Peyer's patch (tissue), 4 donors: Measurements from ENCODE around the gene MXRA8. TPM values are rescaled to one million over a fixed set of nuclear protein-coding genes. Genes with fewer than 3 reads are reported as not detected.

Experiments used
- DNase-seq, 3 donors: peaks; one replicate each; pipeline ENCODE4 v3.0.0-alpha.2; 2017 to 2019
- H3K27ac ChIP-seq, 4 donors: fragments of 200-600 bp; sonication (generic); one replicate each; pipeline ENCODE4 v1.5.1; 2016 to 2019
- H3K27me3 ChIP-seq, 2 donors: fragments of 200-600 bp; sonication (generic); one replicate each; pipeline ENCODE4 v1.5.1; 2019
- H3K36me3 ChIP-seq, 3 donors: fragments of 200-600 bp; sonication (generic); one replicate each; pipeline ENCODE4 v1.5.1; 2016 to 2019
- H3K4me1 ChIP-seq, 4 donors: fragments of 200-600 bp; sonication (generic); one replicate each; pipeline ENCODE4 v1.5.1; 2016 to 2019
- H3K4me3 ChIP-seq, 4 donors: fragments of 200-600 bp; sonication (generic); 1 replicate in 3 of 4; 2 replicates in 1 of 4; pipeline ENCODE4 v1.5.1; 2016 to 2019; ENCODE audit warnings: mild to moderate bottlenecking in 1 of 4
- H3K9me3 ChIP-seq, 4 donors: fragments of 200-600 bp; sonication (generic); one replicate each; pipeline ENCODE4 v1.5.1; 2016 to 2019; ENCODE audit warnings: mild to moderate bottlenecking in 1 of 4
- POLR2A ChIP-seq, 2 donors: fragments of 450-650 bp; IDR thresholded peaks; one replicate each; pipeline ENCODE4 v1.5.1; 2017; ENCODE audit warnings: antibody characterized with exemption in 2 of 2, mild to moderate bottlenecking in 2 of 2, moderate library complexity in 2 of 2
- total RNA-seq, 4 donors: library from RNA; depleted of rRNA; stranded (reverse); fragments of >200 nt; gene quantifications; one replicate each; pipeline ENCODE4 v1.1.0, GENCODE V29; 2016
- TF ChIP-seq, protein P1 (sequence below), 6 experiments: fragments of 450-650 bp in 4 of 6; fragments of 200-600 bp in 2 of 6; sonication (generic) in 1 of 6; IDR thresholded peaks; one replicate each; pipeline ENCODE4 v1.5.1; 2017 to 2019; ENCODE audit warnings: antibody characterized with exemption in 6 of 6, mild to moderate bottlenecking in 3 of 6, moderate library complexity in 1 of 6

The MXRA8 gene
- total RNA-seq, 4 donors from 2014 or later, result 11.7 to 56.1 (median 35.6) TPM

GRCh38 chr1:1305300-1306069, 52.9 kb downstream of the MXRA8 start:
- Histone ChIP-seq H3K27me3 (no peaks in the 10 kb centered on the region), H3K4me1 (peaks cover 12 to 54% (median 38%) of the 10 kb centered on the region in 4 donors), H3K9me3 (no peaks in the 10 kb centered on the region), H3K27ac (peak overlapping the region; percentile 69 to 94 (median 78)), H3K4me3 (peak overlapping the region; percentile 32 to 96 (median 78)), H3K36me3 (peaks cover 0 to 4% (median 0%) of the 10 kb centered on the region in 3 donors)
- TF ChIP-seq POLR2A (IDR thresholded peaks at IDR 0.05), result peak in 1 of 2 donors; percentile 1
- TF ChIP-seq, protein P1, sequence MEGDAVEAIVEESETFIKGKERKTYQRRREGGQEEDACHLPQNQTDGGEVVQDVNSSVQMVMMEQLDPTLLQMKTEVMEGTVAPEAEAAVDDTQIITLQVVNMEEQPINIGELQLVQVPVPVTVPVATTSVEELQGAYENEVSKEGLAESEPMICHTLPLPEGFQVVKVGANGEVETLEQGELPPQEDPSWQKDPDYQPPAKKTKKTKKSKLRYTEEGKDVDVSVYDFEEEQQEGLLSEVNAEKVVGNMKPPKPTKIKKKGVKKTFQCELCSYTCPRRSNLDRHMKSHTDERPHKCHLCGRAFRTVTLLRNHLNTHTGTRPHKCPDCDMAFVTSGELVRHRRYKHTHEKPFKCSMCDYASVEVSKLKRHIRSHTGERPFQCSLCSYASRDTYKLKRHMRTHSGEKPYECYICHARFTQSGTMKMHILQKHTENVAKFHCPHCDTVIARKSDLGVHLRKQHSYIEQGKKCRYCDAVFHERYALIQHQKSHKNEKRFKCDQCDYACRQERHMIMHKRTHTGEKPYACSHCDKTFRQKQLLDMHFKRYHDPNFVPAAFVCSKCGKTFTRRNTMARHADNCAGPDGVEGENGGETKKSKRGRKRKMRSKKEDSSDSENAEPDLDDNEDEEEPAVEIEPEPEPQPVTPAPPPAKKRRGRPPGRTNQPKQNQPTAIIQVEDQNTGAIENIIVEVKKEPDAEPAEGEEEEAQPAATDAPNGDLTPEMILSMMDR (IDR thresholded peaks at IDR 0.05), result peak in 4 of 6 experiments; percentile 2 to 25 (median 18)
- peak; percentile 78 to 90 (median 82) for DNase-seq

DNA sequence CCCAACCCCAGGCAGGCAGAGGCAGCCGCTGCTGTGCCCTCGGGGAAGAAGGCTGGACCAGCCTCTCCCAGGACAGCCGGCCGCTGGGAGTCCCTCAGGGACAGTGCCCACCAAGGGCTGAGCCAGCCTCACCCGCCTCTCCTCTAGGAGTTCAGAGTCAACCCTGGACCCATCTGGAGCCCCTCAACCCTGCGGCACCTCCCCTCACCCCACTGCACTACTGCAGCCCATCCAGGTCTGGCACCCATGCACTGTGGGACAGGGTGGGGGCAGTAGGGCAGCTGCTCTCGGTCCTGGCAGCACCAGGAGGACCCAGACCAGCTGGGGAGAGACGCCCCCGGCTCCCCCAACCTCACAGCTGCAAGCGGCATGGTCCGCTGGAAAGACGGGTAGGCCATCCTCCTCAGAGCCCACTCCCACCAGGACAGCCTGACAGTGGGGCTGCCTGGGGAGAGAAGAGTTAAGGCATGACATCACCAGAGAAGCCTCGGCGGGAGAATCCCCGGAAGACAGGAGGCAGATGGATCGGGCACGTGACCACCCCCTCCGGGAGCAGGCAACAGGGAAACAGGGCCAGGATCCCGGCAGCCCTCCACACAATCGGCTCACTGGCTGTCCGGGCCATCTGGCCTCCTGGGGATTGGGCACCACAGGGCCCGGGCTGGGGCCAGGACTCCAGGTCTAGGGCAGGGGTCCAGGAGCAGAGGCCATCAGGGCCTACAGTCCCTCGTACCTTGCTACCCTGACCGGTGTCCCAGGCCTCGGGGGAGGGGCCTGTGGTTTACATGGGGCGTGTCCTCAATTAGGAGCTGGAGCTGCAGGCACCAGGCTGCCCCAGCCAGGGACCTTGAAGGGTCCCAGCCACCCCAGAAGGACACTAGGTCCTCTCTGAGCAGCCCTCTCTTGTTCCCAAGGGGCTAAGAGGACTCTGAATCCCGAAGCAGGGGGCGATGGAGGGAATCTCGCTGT, 53.7 kb downstream of the MXRA8 start:
- DNase-seq, result peak; percentile 37 to 81 (median 80)
- no peaks in the 10 kb centered on the region for H3K36me3 ChIP-seq
- H3K4me3 ChIP-seq, result peak overlapping the region; percentile 32 to 96 (median 78)
- no peaks in the 10 kb centered on the region for H3K27me3 ChIP-seq
- H3K4me1 ChIP-seq, result peaks cover 12 to 47% (median 37%) of the 10 kb centered on the region in 4 donors
- TF ChIP-seq POLR2A (IDR thresholded peaks at IDR 0.05), result no peak
- TF ChIP-seq, protein P1 (IDR thresholded peaks at IDR 0.05), result no peak
- H3K9me3 ChIP-seq, result no peaks in the 10 kb centered on the region
- peak overlapping the region; percentile 69 to 94 (median 78) for H3K27ac ChIP-seq

- Histone ChIP-seq H3K27ac (peak overlapping the region in 2 of 4 donors; percentile 9 to 74), H3K27me3 (no peaks in the 10 kb centered on the region), H3K4me3 (no peak overlapping the region), H3K36me3 (no peaks in the 10 kb centered on the region), H3K4me1 (peaks cover 12 to 39% (median 30%) of the 10 kb centered on the region in 4 donors), H3K9me3 (no peaks in the 10 kb centered on the region)
- no peak for DNase-seq
- TF ChIP-seq, protein P1 (IDR thresholded peaks at IDR 0.05), result no peak
- TF ChIP-seq POLR2A (IDR thresholded peaks at IDR 0.05), result no peak
Observed at GRCh38 chr1:1303736-1304135, 54.6 kb downstream of the MXRA8 start.

GRCh38 chr1:1302951-1303509, 55.3 kb downstream of the MXRA8 start:
- DNase-seq, result no peak
- Histone ChIP-seq H3K36me3 (peaks cover 0 to 2% (median 0%) of the 10 kb centered on the region in 3 donors), H3K4me3 (no peak overlapping the region), H3K27ac (no peak overlapping the region), H3K9me3 (no peaks in the 10 kb centered on the region), H3K4me1 (peaks cover 12 to 39% (median 30%) of the 10 kb centered on the region in 4 donors), H3K27me3 (no peaks in the 10 kb centered on the region)
- TF ChIP-seq POLR2A (IDR thresholded peaks at IDR 0.05), result no peak
- TF ChIP-seq, protein P1 (IDR thresholded peaks at IDR 0.05), result no peak

Other genes with a start within 250 kb of the MXRA8 start
- gene C1orf159, start 242.5 kb downstream of the MXRA8 start, total RNA-seq, result 10 to 100 TPM; 14.0 to 32.0 (median 22.7) TPM
- 1 to 10 TPM in 3 of 4 donors, not detected in 1; 1.6 to 3.6 (median 1.8) TPM for gene TTLL10, start 184.7 kb downstream of the MXRA8 start, total RNA-seq
- gene TNFRSF18, start 152.0 kb downstream of the MXRA8 start, total RNA-seq, result 10 to 100 TPM in 1 of 4 donors, 1 to 10 TPM in 1, under 1 TPM in 1, not detected in 1; 0.70 to 38.0 (median 3.2) TPM
- gene TNFRSF4, start 144.4 kb downstream of the MXRA8 start, total RNA-seq, result 1 to 10 TPM in 3 of 4 donors, not detected in 1; 1.6 to 9.1 (median 2.8) TPM
- gene SDF4, start 126.6 kb downstream of the MXRA8 start, total RNA-seq, result 100 to 1,000 TPM in 3 of 4 donors, 10 to 100 TPM in 1; 88.3 to 280 (median 177) TPM
- 10 to 100 TPM in 2 of 4 donors, 1 to 10 TPM in 2; 9.1 to 13.4 (median 10.6) TPM for gene B3GALT6, start 126.3 kb downstream of the MXRA8 start, total RNA-seq
- gene C1QTNF12, start 111.8 kb downstream of the MXRA8 start, total RNA-seq, result 10 to 100 TPM in 3 of 4 donors, not detected in 1; 23.3 to 58.0 (median 44.2) TPM
- 10 to 100 TPM; 25.6 to 64.2 (median 55.3) TPM for gene UBE2J2, start 84.7 kb downstream of the MXRA8 start, total RNA-seq
- 10 to 100 TPM in 3 of 4 donors, not detected in 1; 10.9 to 21.6 (median 16.9) TPM for gene SCNN1D, start 78.1 kb downstream of the MXRA8 start, total RNA-seq
- 100 to 1,000 TPM in 2 of 4 donors, 10 to 100 TPM in 2; 78.1 to 156 (median 110) TPM for gene ACAP3, start 50.6 kb downstream of the MXRA8 start, total RNA-seq
- 10 to 100 TPM; 12.4 to 38.9 (median 24.4) TPM for gene PUSL1, start 50.0 kb downstream of the MXRA8 start, total RNA-seq
- gene INTS11, start 33.9 kb downstream of the MXRA8 start, total RNA-seq, result 100 to 1,000 TPM; 146 to 359 (median 273) TPM
- gene CPTP, start 33.8 kb downstream of the MXRA8 start, total RNA-seq, result 10 to 100 TPM; 10.7 to 94.0 (median 84.6) TPM
- gene TAS1R3, start 27.3 kb downstream of the MXRA8 start, total RNA-seq, result 1 to 10 TPM; 2.1 to 5.8 (median 3.0) TPM
- gene DVL1, start 9.1 kb downstream of the MXRA8 start, total RNA-seq, result 100 to 1,000 TPM in 3 of 4 donors, 10 to 100 TPM in 1; 76.0 to 196 (median 164) TPM
- gene AURKAIP1, start 16.7 kb upstream of the MXRA8 start, total RNA-seq, result 100 to 1,000 TPM; 122 to 172 (median 134) TPM
- 1,000 to 10,000 TPM in 1 of 4 donors, 100 to 1,000 TPM in 3; 216 to 1,008 (median 423) TPM for gene CCNL2, start 40.8 kb upstream of the MXRA8 start, total RNA-seq
- gene MRPL20, start 48.7 kb upstream of the MXRA8 start, total RNA-seq, result 10 to 100 TPM; 58.2 to 94.1 (median 78.2) TPM
- gene ANKRD65, start 62.7 kb upstream of the MXRA8 start, total RNA-seq, result 10 to 100 TPM in 1 of 4 donors, 1 to 10 TPM in 2, under 1 TPM in 1; 0.54 to 11.6 (median 2.0) TPM
- 10 to 100 TPM in 1 of 4 donors, 1 to 10 TPM in 3; 3.2 to 14.0 (median 6.7) TPM for gene VWA1, start 77.1 kb upstream of the MXRA8 start, total RNA-seq
- under 1 TPM in 1 of 4 donors, not detected in 3; 0.27 TPM for gene ATAD3C, start 91.1 kb upstream of the MXRA8 start, total RNA-seq
- 100 to 1,000 TPM in 1 of 4 donors, 10 to 100 TPM in 3; 26.9 to 130 (median 35.0) TPM for gene ATAD3B, start 113.2 kb upstream of the MXRA8 start, total RNA-seq
- gene ATAD3A, start 153.6 kb upstream of the MXRA8 start, total RNA-seq, result 10 to 100 TPM; 14.9 to 72.6 (median 24.4) TPM
- gene TMEM240, start 182.1 kb upstream of the MXRA8 start, total RNA-seq, result 1 to 10 TPM in 1 of 4 donors, not detected in 3; 3.6 TPM
- 100 to 1,000 TPM; 146 to 182 (median 163) TPM for gene SSU72, start 216.3 kb upstream of the MXRA8 start, total RNA-seq
- gene FNDC10, start 241.6 kb upstream of the MXRA8 start, total RNA-seq, result 1 to 10 TPM; 4.1 to 6.9 (median 5.7) TPM